GM23338 (cell line): ENCODE results near the gene REEP3.

Experiments
- CREB1 ChIP-seq: fragments of 250-450 bp; sonication (Bioruptor Pico); IDR thresholded peaks from 2 replicates; pipeline ENCODE4 v1.5.0; 2020; ENCODE audit warnings: low read depth, mild to moderate bottlenecking, moderate library complexity
- EZH2 ChIP-seq: fragments of 200-600 bp; sonication (generic); IDR thresholded peaks from one replicate; pipeline ENCODE4 v1.8.0; 2017; ENCODE audit warnings: antibody characterized with exemption, mild to moderate bottlenecking, low read depth; ENCODE audit not compliant: unreplicated experiment
- EZH2phosphoT487 ChIP-seq: fragments of 200-600 bp; sonication (generic); IDR thresholded peaks from one replicate; pipeline ENCODE4 v1.8.1; 2018; ENCODE audit warnings: antibody characterized with exemption; ENCODE audit not compliant: unreplicated experiment
- POLR2AphosphoS5 ChIP-seq: IDR thresholded peaks from 2 replicates; pipeline ENCODE4 v1.6.1; 2016; ENCODE audit warnings: antibody characterized with exemption, low read depth
- REST ChIP-seq: IDR thresholded peaks from one replicate; pipeline ENCODE4 v1.6.1; 2018; ENCODE audit warnings: antibody characterized with exemption; ENCODE audit not compliant: unreplicated experiment
- STAT1 ChIP-seq: IDR thresholded peaks from one replicate; pipeline ENCODE4 v1.6.1; 2016; ENCODE audit warnings: antibody characterized with exemption; ENCODE audit not compliant: unreplicated experiment
- ZNF114 ChIP-seq: fragments of 250-450 bp; sonication (Bioruptor Pico); IDR thresholded peaks from 2 replicates; pipeline ENCODE4 v1.5.0; 2020; ENCODE audit warnings: mild to moderate bottlenecking, moderate library complexity
- ZNF331 ChIP-seq: fragments of 250-450 bp; sonication (Bioruptor Pico); IDR thresholded peaks from 2 replicates; pipeline ENCODE4 v1.5.0; 2020; ENCODE audit warnings: low read depth, mild to moderate bottlenecking, moderate library complexity
- TF ChIP-seq, protein P1 (sequence below), 2 experiments: fragments of 200-600 bp in 1 of 2; sonication (generic) in 1 of 2; conservative IDR thresholded peaks; 2 replicates each; pipeline versions ENCODE4 v1.5.1 to v1.6.1; 2016 to 2017; ENCODE audit warnings: antibody characterized with exemption in 2 of 2, low read depth in 2 of 2, mild to moderate bottlenecking in 2 of 2, moderate library complexity in 1 of 2

- TF ChIP-seq POLR2AphosphoS5 (no peak), EZH2 (no peak), EZH2phosphoT487 (no peak), ZNF331 (CRISPR knock-in tag) (no peak), REST (no peak), CREB1 (CRISPR knock-in tag) (no peak), ZNF114 (CRISPR knock-in tag) (no peak), STAT1 (no peak)
- TF ChIP-seq, protein P1, sequence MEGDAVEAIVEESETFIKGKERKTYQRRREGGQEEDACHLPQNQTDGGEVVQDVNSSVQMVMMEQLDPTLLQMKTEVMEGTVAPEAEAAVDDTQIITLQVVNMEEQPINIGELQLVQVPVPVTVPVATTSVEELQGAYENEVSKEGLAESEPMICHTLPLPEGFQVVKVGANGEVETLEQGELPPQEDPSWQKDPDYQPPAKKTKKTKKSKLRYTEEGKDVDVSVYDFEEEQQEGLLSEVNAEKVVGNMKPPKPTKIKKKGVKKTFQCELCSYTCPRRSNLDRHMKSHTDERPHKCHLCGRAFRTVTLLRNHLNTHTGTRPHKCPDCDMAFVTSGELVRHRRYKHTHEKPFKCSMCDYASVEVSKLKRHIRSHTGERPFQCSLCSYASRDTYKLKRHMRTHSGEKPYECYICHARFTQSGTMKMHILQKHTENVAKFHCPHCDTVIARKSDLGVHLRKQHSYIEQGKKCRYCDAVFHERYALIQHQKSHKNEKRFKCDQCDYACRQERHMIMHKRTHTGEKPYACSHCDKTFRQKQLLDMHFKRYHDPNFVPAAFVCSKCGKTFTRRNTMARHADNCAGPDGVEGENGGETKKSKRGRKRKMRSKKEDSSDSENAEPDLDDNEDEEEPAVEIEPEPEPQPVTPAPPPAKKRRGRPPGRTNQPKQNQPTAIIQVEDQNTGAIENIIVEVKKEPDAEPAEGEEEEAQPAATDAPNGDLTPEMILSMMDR (conservative IDR thresholded peaks at IDR 0.05; ENCODE audit: low read depth in 2 of 2), result no peak
Observed at GRCh38 chr10:63603709-63604445, 82.7 kb downstream of the REEP3 start.
